ENCODE results near the gene KSR2. TPM values are rescaled to one million over a fixed set of nuclear protein-coding genes. Genes with fewer than 3 reads are reported as not detected.

KSR2 gene
- total and polyA plus RNA-seq, 2 of the 4 experiments (the other 2 are of a cell fraction), result not detected

- H3K4me1 ChIP-seq (ENCODE audit: control insufficient read depth, insufficient read depth, low read length), result no peaks in the 10 kb centered on the region
- no peaks in the 10 kb centered on the region for H3K9me1 ChIP-seq (ENCODE audit: insufficient read depth, low read length)
- no CpG with 5 or more reads among the region's 3 CpGs for WGBS, 2 experiments (ENCODE audit: extremely low coverage in 2 of 2, insufficient read length in 1 of 2)
- no peak overlapping the region for H2AFZ ChIP-seq (replicated peaks; ENCODE audit: low read length, poor library complexity)
- ChIA-PET CTCF (no interaction called here), POLR2A (ENCODE audit: unreplicated experiment) (no interaction called here)
- H3K4ac ChIP-seq (ENCODE audit: low read depth, low read length), result no peak overlapping the region
- no peak overlapping the region for H3K23ac ChIP-seq (ENCODE audit: low read depth, low read length)
- H4K20me1 ChIP-seq (ENCODE audit: insufficient read depth, low read length), result no peaks in the 10 kb centered on the region
- BruUV-seq (replicated peaks), result no TSS peak
- H3K4me3 ChIP-seq (ENCODE audit: insufficient read depth, low read depth, low read length), result no peak overlapping the region
- intact Hi-C loops (cut with micrococcal nuclease) (no loop called here), dilution Hi-C loops (cut with HindIII; ENCODE audit: low sequenced_read_pairs, unreplicated experiment) (no loop called here), in situ Hi-C loops (cut with MboI; ENCODE audit: low sequenced_read_pairs) (no loop called here)
- ATAC-seq (ENCODE audit: low read depth) (no peak), DNase-seq (no peak)
- H3K27ac ChIP-seq (ENCODE audit: insufficient read depth, low read length), result no peak overlapping the region
- H3K9ac ChIP-seq (ENCODE audit: low read depth, low read length), result no peak overlapping the region
- no peaks in the 10 kb centered on the region for H3K27me3 ChIP-seq (ENCODE audit: control insufficient read depth, insufficient read depth, low read length)
- H2AK9ac ChIP-seq (replicated peaks; ENCODE audit: low read depth, low read length, poor library complexity), result no peak overlapping the region
- no peak overlapping the region for H2AK5ac ChIP-seq (ENCODE audit: low read depth, low read length)
- no peak overlapping the region for H4K5ac ChIP-seq (ENCODE audit: low read depth, low read length)
- no peaks in the 10 kb centered on the region for H3K79me1 ChIP-seq (ENCODE audit: low read depth in 1 of 2, low read length in 2 of 2)
- no peak overlapping the region for H4K8ac ChIP-seq (ENCODE audit: low read depth in 2 of 2, low read length in 2 of 2)
- H4K91ac ChIP-seq (ENCODE audit: insufficient read depth, low read depth, low read length), result no peak overlapping the region
- H3K4me2 ChIP-seq (ENCODE audit: low read depth, low read length), result no peak overlapping the region
- no peak overlapping the region for H2BK5ac ChIP-seq (ENCODE audit: low read depth, low read length, poor library complexity, severe bottlenecking)
- H3K56ac ChIP-seq (ENCODE audit: extremely low read depth, insufficient read depth, low read length), result no peak overlapping the region
- H2BK120ac ChIP-seq (ENCODE audit: low read depth, low read length), result no peak overlapping the region
- H3K9me3 ChIP-seq (ENCODE audit: control insufficient read depth, insufficient read depth, low read length), result peaks cover 22% of the 10 kb centered on the region
- H2BK15ac ChIP-seq (ENCODE audit: low read depth, low read length), result no peak overlapping the region
- H3K18ac ChIP-seq (ENCODE audit: low read depth, low read length), result no peak overlapping the region
- H3K14ac ChIP-seq (replicated peaks; ENCODE audit: low read depth, low read length), result no peak overlapping the region
- no peak overlapping the region for H2BK20ac ChIP-seq (ENCODE audit: low read depth, low read length)
- H3K36me3 ChIP-seq (ENCODE audit: control insufficient read depth, insufficient read depth, low read length), result no peaks in the 10 kb centered on the region
- no peak for TF ChIP-seq RFX5 (IDR thresholded peaks at IDR 0.05; ENCODE audit: low read depth, low read length)
- TF ChIP-seq MAFK (IDR thresholded peaks at IDR 0.05; ENCODE audit: low read depth, low read length), result no peak
- no peak for TF ChIP-seq FOS (IDR thresholded peaks at IDR 0.05; ENCODE audit: low read depth, low read length)
- TF ChIP-seq SMC3 (IDR thresholded peaks at IDR 0.05; ENCODE audit: low read depth, low read length), result no peak
- no peak for TF ChIP-seq USF2 (IDR thresholded peaks at IDR 0.05; ENCODE audit: low read depth, low read length)
- TF ChIP-seq BHLHE40 (IDR thresholded peaks at IDR 0.05; ENCODE audit: low read depth, low read length), result no peak
Observed at GRCh38 chr12:117490130-117490529, 478.7 kb downstream of the KSR2 start.

All from IMR-90 (cell line).